Memory B cell (primary cell): ENCODE results near the gene UBL4B.
A peak's percentile ranks its signal among the peaks of the same experiment; 100 is the strongest.

Experiments
- ATAC-seq: fragments of 150-1000 bp; cut with Tn5 transposase; 2 replicates; pipeline ENCODE4 v1.10.0; 2021; ENCODE audit warnings: low read depth, mild to moderate bottlenecking, moderate library complexity
- DNase-seq, 2 donors: peaks; one replicate each; pipeline ENCODE4 v3.0.0; 2022; ENCODE audit warnings: low spot score in 2 of 2
- H3K27ac Mint-ChIP-seq: one replicate; pipeline ENCODE4 v1.8.0; 2022; ENCODE audit warnings: mild to moderate bottlenecking, moderate library complexity, mixed read lengths
- H3K27me3 Mint-ChIP-seq: one replicate; pipeline ENCODE4 v1.8.0; 2022; ENCODE audit warnings: mixed read lengths
- H3K36me3 Mint-ChIP-seq: one replicate; pipeline ENCODE4 v1.8.0; 2022; ENCODE audit warnings: mild to moderate bottlenecking, mixed read lengths
- H3K4me1 Mint-ChIP-seq: one replicate; pipeline ENCODE4 v1.8.0; 2022; ENCODE audit warnings: mixed read lengths
- H3K4me3 Mint-ChIP-seq: one replicate; pipeline ENCODE4 v1.8.0; 2022; ENCODE audit warnings: mild to moderate bottlenecking, moderate library complexity, mixed read lengths
- H3K9me3 Mint-ChIP-seq: one replicate; pipeline ENCODE4 v1.8.0; 2022; ENCODE audit warnings: mixed read lengths

Gene UBL4B

GRCh38 chr1:110091791-110092190 lies 20.5 kb upstream of the UBL4B start:
- Mint-ChIP-seq H3K4me3 (no peak overlapping the region), H3K27ac (no peak overlapping the region), H3K4me1 (no peaks in the 10 kb centered on the region), H3K36me3 (no peaks in the 10 kb centered on the region), H3K27me3 (peaks cover 26% of the 10 kb centered on the region), H3K9me3 (no peaks in the 10 kb centered on the region)
- DNase-seq = no peak
- ATAC-seq = no peak

DNA sequence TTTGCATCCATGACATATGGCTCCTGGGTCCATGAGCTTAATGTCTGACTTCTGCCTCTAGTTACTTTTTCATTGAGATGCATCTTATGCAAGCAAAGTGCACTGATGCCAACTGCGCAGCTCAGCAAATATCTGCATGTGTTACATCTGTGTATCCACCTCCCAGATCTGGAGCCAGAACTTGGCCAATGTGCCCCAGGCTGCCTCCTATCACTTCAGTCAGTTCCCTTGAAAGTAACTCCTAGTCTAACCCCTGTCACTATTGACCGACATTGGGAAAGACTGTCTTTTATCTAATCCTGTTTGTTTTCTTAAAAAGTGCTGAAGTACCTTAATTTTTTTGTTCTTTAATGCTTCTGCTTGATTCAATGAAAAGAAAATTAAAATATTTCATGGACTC lies 19.3 kb upstream of the UBL4B start:
- no peak overlapping the region for H3K4me3 Mint-ChIP-seq
- no peak for DNase-seq
- H3K27ac Mint-ChIP-seq = no peak overlapping the region
- H3K36me3 Mint-ChIP-seq = no peaks in the 10 kb centered on the region
- no peak for ATAC-seq
- H3K27me3 Mint-ChIP-seq = peaks cover 25% of the 10 kb centered on the region
- no peaks in the 10 kb centered on the region for H3K4me1 Mint-ChIP-seq
- H3K9me3 Mint-ChIP-seq = no peaks in the 10 kb centered on the region

DNA sequence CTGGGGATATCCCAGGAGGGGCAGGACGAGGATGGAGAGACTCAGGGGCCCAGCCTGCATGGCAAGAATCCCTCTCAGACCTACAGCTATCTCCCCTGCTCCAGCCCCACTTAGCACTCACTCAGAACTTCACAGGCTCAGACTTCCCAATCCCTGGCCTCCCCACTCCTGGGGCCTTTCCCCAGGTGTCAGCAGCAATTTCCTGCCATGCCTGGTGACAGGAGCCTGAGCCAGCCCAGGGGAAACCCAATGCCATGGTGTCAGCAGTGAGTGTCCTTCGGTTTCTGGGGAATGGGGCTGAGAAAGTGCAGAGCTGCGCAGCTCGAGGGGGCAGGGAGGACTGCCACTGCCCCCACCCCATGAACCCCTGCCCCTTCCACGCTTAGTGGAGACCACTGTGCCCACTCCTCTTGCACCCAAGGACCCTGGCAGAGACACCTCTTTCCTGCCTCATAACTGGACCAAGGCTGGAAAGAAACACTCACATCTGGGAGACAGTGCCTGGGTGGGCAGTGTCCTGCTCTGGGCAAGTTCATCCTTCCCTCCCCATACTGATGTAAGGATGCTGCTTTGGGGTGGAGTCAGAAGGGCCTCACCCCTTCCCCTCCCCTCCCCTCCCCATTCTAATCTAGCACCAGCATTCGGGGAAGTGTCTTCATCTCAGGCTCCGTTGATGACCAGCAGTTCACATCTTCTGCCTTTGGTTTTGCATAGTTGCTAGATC lies 17.1 kb upstream of the UBL4B start:
- Mint-ChIP-seq H3K36me3 (no peaks in the 10 kb centered on the region), H3K9me3 (no peaks in the 10 kb centered on the region), H3K4me1 (no peaks in the 10 kb centered on the region), H3K4me3 (no peak overlapping the region), H3K27ac (no peak overlapping the region), H3K27me3 (peaks cover 24% of the 10 kb centered on the region)
- ATAC-seq = no peak
- DNase-seq = no peak

- Mint-ChIP-seq H3K4me3 (no peak overlapping the region), H3K9me3 (no peaks in the 10 kb centered on the region), H3K27me3 (peaks cover 20% of the 10 kb centered on the region), H3K27ac (no peak overlapping the region), H3K4me1 (peaks cover 4% of the 10 kb centered on the region), H3K36me3 (no peaks in the 10 kb centered on the region)
- ATAC-seq (no peak), DNase-seq (no peak)
These were observed 14.6 kb upstream of the UBL4B start for GRCh38 chr1:110097507-110098221.

DNA sequence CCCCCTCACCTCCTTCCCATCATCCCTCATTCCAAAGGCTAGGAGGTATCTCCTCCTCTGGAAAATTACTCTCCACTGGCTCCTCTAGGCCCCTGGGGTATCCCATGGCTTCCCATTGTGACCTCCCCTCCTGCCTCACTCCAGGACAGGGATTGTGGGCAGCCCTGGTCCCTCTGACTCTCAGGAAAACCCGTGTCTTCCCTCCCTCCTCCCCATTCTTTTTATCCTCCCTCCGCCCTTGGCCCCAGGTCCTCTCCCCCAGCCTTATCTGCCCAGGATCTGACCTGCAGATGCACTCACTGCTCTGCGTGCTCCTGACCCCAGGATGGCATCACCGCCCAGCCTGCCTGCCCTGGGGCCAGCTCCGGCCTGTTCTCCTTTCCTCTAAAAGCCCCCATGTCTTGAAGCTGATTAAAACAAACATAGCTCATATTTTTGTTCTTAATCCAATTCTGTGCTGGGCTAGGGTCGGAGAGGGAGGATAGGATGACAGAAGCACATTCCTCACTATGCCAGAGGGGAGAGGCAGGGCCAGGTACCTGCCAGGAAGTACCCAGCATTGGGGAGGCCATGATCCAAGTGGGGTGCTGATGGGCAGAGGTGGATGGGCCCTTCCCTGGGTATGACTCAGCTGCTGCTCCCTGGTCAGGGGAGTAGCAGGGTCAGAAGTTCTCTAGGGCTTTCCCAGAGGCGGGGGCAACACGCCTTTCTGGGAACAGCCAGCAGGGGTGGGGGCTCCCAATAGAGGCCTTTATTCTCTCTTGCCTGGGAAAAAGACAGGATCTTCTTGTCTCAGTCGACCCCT lies 13.8 kb upstream of the UBL4B start:
- DNase-seq = no peak
- no peaks in the 10 kb centered on the region for H3K36me3 Mint-ChIP-seq
- H3K27me3 Mint-ChIP-seq = peaks cover 20% of the 10 kb centered on the region
- peaks cover 4% of the 10 kb centered on the region for H3K4me1 Mint-ChIP-seq
- H3K27ac Mint-ChIP-seq = no peak overlapping the region
- ATAC-seq = no peak
- no peaks in the 10 kb centered on the region for H3K9me3 Mint-ChIP-seq
- no peak overlapping the region for H3K4me3 Mint-ChIP-seq

DNA sequence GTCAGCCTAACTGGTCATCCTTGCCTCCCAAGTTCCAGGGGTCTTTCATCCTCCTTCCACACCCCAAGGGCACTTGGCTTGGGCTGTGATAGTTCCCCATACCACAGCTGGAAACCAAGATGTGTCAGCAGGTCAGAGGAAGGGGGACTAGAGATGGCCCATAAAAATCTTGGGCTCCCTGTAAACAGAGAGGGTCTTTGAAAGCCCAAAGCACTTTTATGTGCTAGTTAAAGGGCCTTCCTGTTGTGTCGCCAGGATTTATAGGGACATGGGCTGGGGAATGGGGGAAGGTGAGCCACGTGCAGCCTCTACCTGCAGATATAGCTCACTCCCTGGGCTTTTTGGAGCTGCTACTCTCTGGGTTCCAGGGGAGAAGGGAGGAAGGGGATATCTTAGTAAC lies 11.9 kb upstream of the UBL4B start:
- Mint-ChIP-seq H3K4me3 (no peak overlapping the region), H3K36me3 (no peaks in the 10 kb centered on the region), H3K9me3 (no peaks in the 10 kb centered on the region), H3K27me3 (peaks cover 14% of the 10 kb centered on the region), H3K27ac (no peak overlapping the region), H3K4me1 (peaks cover 4% of the 10 kb centered on the region)
- ATAC-seq = no peak
- no peak for DNase-seq

GRCh38 chr1:110102081-110102480 lies 10.2 kb upstream of the UBL4B start:
- H3K27me3 Mint-ChIP-seq = peaks cover 8% of the 10 kb centered on the region

DNA sequence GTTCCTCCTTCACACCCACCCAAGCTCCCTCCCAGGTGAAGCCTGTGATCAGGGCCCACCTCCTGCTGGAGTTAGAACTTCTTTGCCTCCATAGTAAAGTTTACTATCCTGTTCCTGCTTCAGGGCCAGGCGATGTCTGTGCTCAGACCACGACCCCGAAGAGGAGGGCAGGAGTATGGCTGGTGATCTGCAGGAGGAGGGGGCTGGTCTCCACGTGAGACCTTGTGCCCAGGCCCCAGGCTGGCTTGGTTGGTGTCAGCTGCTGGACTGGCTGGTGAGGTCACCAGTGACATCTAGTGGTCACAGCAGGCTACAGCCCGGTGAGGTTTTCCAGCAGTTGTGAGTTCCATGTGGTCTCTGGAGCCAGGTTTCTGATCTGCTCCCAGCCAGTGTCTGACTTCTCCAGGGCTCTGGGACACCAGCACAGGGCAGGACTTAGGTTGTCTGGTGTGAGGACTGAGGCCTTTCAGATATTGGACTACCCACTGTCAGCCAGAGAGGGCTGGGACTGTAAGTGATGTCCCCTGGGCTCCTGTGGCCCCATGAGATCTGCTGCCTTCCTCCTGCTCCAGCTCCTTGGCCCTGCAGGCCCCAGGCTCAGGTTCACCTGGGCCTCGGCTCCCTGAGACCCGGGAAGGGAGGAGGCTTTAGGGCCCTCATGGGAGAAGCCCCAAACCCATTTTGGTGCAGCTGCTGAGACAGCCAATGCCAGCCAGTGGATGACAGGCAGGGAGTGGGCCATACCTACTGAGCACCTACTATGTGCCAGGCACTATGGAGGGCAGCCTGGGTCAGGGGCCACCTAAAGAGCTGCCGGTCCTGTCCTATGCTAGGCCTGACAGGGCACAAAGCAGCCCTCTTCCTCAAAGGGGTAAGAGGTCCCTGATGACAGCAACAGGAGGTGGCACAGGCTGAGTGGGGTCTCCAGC lies 6.0 kb upstream of the UBL4B start:
- Mint-ChIP-seq H3K27ac (no peak overlapping the region), H3K4me3 (no peak overlapping the region), H3K4me1 (peaks cover 4% of the 10 kb centered on the region), H3K27me3 (peaks cover 16% of the 10 kb centered on the region), H3K36me3 (no peaks in the 10 kb centered on the region), H3K9me3 (no peaks in the 10 kb centered on the region)
- ATAC-seq = peak; percentile 88
- DNase-seq = peak; percentile 53 to 66

More at GRCh38 chr1:110102081-110102480, 10.2 kb upstream of the UBL4B start:
- no peaks in the 10 kb centered on the region for H3K36me3 Mint-ChIP-seq
- no peaks in the 10 kb centered on the region for H3K9me3 Mint-ChIP-seq
- no peak overlapping the region for H3K27ac Mint-ChIP-seq
- H3K4me3 Mint-ChIP-seq = no peak overlapping the region
- DNase-seq (no peak), ATAC-seq (peak; percentile 29)
- H3K4me1 Mint-ChIP-seq = peaks cover 4% of the 10 kb centered on the region

DNA sequence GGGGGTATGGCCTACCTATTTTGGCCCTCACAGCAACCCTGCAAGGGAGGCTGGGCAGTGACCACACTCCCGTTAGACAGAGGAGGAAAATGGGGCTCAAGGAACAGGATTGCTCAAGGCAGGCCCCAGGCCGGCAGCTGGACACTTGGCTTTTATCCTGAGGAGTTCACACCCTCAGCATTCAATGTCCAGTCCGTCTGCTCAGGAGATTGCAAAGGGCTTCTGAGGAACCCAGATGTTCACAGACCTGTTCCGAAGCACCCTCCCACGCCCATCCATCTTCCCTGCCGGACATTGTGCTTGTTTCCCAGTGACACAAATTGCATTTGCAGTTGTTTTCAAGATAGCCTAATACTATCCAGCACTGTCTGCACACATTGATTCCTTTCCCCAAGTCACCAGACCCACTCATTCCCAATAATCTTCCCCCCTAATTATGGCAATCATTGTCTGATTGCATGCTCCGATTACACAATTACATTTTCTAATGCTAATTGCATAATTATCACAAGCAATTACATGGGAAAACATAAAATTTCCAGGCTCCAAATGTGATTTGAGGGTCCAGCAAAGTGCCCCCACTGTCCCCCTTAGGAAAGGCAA lies 4.3 kb upstream of the UBL4B start:
- Mint-ChIP-seq H3K27me3 (peaks cover 16% of the 10 kb centered on the region), H3K4me1 (no peaks in the 10 kb centered on the region), H3K4me3 (no peak overlapping the region), H3K36me3 (no peaks in the 10 kb centered on the region), H3K9me3 (no peaks in the 10 kb centered on the region), H3K27ac (no peak overlapping the region)
- ATAC-seq (no peak), DNase-seq (no peak)

DNA sequence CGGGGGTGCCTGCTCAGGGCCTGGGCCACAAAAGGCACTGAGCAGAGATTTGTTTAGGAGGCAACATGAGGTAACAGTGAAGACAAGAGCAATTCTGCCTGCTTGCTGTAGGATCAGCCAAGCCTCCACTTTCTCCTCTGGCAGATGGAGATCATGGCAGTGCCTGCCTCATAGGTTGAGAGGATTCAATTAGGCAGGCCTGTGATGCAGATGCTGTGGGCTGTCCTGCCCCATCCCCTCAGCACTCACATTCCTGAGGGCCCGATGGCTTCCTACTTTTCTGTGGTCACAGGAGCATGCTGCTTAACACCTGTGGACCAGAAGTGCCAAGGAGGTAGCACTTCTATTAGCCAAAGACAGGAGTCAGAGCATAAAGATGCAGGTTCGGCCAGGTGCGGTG lies 1.2 kb upstream of the UBL4B start:
- H3K4me1 Mint-ChIP-seq = no peaks in the 10 kb centered on the region
- H3K27ac Mint-ChIP-seq = no peak overlapping the region
- peaks cover 25% of the 10 kb centered on the region for H3K27me3 Mint-ChIP-seq
- no peaks in the 10 kb centered on the region for H3K9me3 Mint-ChIP-seq
- DNase-seq (no peak), ATAC-seq (no peak)
- no peaks in the 10 kb centered on the region for H3K36me3 Mint-ChIP-seq
- H3K4me3 Mint-ChIP-seq = no peak overlapping the region

DNA sequence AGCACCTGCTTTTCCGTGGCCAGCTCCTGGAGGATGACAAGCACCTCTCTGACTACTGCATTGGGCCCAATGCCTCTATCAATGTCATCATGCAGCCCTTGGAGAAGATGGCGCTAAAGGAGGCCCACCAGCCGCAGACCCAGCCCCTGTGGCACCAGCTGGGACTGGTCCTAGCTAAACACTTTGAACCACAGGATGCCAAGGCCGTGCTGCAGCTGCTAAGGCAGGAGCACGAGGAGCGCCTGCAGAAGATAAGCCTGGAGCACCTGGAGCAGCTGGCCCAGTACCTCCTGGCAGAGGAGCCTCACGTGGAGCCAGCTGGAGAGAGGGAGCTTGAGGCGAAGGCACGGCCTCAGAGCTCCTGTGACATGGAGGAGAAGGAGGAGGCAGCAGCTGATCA lies 413 bp downstream of the UBL4B start:
- Mint-ChIP-seq H3K36me3 (no peaks in the 10 kb centered on the region), H3K27ac (no peak overlapping the region), H3K9me3 (no peaks in the 10 kb centered on the region), H3K4me1 (no peaks in the 10 kb centered on the region), H3K4me3 (no peak overlapping the region), H3K27me3 (peaks cover 33% of the 10 kb centered on the region)
- ATAC-seq = no peak
- no peak for DNase-seq

DNA sequence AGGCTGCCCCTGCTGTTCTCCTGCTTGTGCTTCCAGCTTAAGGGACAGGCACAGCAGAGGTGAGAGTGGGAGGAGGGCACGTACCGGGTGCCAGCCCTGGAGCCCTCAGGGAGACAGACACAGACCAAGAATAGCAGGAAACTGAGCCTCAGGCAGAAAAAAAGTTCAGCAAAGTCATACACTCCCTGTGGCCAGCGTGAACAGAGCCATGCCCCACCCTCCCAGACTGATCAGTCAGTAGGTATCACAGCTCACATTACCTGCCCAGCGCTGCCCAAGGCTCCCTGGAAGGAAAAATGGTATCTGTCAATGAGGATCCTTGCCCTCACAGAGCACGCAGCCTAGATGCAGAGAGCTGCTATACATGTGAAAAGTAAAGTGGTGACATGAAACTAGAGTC lies 1.3 kb downstream of the UBL4B start:
- H3K4me1 Mint-ChIP-seq = no peaks in the 10 kb centered on the region
- H3K36me3 Mint-ChIP-seq = no peaks in the 10 kb centered on the region
- no peak for ATAC-seq
- peaks cover 30% of the 10 kb centered on the region for H3K27me3 Mint-ChIP-seq
- no peak for DNase-seq
- H3K9me3 Mint-ChIP-seq = no peaks in the 10 kb centered on the region
- H3K4me3 Mint-ChIP-seq = no peak overlapping the region
- no peak overlapping the region for H3K27ac Mint-ChIP-seq

- Mint-ChIP-seq H3K36me3 (no peaks in the 10 kb centered on the region), H3K9me3 (no peaks in the 10 kb centered on the region), H3K4me1 (no peaks in the 10 kb centered on the region), H3K27me3 (peaks cover 28% of the 10 kb centered on the region), H3K4me3 (no peak overlapping the region), H3K27ac (no peak overlapping the region)
- ATAC-seq (no peak), DNase-seq (no peak)
These were observed 1.9 kb downstream of the UBL4B start for GRCh38 chr1:110114173-110114572.
